A204.1 (cell line): ENCODE data around the gene HYCC1.
A peak's percentile ranks its signal among the peaks of the same experiment; 100 is the strongest.
"Not testable (repeated sequence)": the region's sequence is repeated elsewhere in the genome, so short reads cannot be mapped to it uniquely, and the experiment has no call there.

Experiments used
- FAIRE-seq: peaks from 2 replicates; lab custom pipeline; 2012; peaks lifted over from hg19 to GRCh38; lab: Jason Lieb, UNC

Gene HYCC1

GRCh38 chr7:23013715-23014649, at the start of gene HYCC1:
Gene HYCC1, minus strand, starts transcription at chr7:23014130. Its CDS starts 23,019 bp downstream, at chr7:22991111.
- peak; percentile 98 for FAIRE-seq

GRCh38 chr7:23062452-23062851, 48.5 kb upstream of the HYCC1 start:
- FAIRE-seq, result no peak

- FAIRE-seq, result no peak
Observed at GRCh38 chr7:23061327-23061726, 47.4 kb upstream of the HYCC1 start.

GRCh38 chr7:23058408-23059096, 44.6 kb upstream of the HYCC1 start:
- FAIRE-seq, result no peak

GRCh38 chr7:23055582-23056178, 41.8 kb upstream of the HYCC1 start:
- peak; percentile 96 for FAIRE-seq

DNA sequence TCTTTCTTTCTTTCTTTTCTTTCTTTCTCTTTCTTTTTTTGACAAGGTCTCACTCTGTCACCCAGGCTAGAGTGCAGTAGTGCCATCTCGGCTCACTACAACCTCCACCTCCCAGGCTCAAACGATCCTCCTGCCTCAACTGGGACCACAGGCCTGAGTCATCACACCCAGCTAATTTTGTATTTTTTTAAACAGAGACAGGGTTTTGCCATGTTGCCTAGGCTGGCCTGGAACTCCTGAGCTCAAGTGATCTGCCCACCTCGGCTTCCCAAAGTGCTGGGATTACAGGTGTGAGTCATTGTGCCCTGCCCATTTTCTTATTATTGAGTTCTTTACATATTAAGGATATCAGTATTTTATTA, 37.2 kb upstream of the HYCC1 start:
- FAIRE-seq, result not testable (repeated sequence)

DNA sequence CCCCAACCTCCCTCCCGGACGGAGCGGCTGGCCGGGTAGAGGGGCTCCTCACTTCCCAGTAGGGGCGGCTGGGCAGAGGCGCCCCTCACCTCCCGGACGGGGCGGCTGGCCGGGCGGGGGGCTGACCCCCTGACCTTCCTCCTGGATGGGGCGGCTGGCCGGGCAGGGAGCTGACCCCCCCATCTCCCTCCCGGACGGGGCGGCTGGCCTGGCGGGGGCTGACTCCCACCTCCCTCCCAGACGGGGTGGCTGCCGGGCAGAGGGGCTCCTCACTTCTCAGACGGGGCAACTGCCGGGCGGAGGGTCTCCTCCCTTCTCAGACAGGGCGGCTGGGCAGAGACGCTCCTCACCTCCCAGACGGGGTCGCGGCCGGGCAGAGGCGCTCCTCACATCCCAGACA, 32.4 kb upstream of the HYCC1 start:
- FAIRE-seq, result not testable (repeated sequence)

GRCh38 chr7:23045086-23045485, 31.2 kb upstream of the HYCC1 start:
- not testable (repeated sequence) for FAIRE-seq

- FAIRE-seq, result no peak
Observed at GRCh38 chr7:23044581-23044980, 30.7 kb upstream of the HYCC1 start.

GRCh38 chr7:23043441-23043840, 29.5 kb upstream of the HYCC1 start:
- FAIRE-seq, result no peak

- not testable (repeated sequence) for FAIRE-seq
Observed at GRCh38 chr7:23039674-23040073, 25.7 kb upstream of the HYCC1 start.

- not testable (repeated sequence) for FAIRE-seq
Observed at GRCh38 chr7:23035542-23036371, 21.8 kb upstream of the HYCC1 start.

- no peak for FAIRE-seq
Observed at GRCh38 chr7:23027261-23027660, 13.3 kb upstream of the HYCC1 start.

DNA sequence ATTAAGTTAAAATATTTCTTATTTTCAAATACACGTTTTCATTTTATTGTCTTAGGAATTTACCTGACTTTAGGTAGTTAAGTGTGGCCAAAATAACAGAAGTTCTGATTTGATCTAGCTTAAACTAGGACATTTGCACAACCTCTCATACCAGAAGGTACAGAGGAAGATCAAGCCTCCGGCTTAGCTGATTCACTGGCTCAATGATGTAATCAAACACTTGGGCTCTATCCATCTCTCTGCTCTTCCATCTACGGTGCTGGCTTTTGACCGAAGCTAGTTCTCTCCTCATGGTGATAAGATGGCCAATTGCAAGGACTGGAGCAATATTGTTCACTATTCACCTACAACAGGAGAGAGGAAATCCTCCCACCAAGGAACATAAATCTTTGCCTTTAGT, 12.2 kb upstream of the HYCC1 start:
- FAIRE-seq, result no peak

DNA sequence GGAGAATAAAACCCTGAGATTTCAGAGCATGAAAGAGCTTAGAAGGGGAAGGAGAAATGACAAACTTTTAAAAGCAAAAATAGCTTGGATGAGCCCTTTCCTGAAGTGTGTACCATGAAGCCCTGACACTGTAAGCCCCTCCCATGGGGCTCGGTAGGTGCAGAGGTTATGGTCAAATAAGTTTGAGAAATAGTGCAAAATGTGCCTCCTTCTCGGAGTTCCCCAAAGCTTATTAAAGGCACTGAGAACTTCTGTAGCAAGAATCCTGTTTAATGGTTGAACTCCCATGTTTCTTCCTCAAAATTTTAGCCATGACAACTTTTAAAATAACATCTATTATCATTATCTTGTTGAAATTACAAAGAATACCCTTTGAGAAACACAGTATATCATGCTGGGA, 10.5 kb upstream of the HYCC1 start:
- no peak for FAIRE-seq

GRCh38 chr7:23022851-23023250, 8.9 kb upstream of the HYCC1 start:
- no peak for FAIRE-seq

DNA sequence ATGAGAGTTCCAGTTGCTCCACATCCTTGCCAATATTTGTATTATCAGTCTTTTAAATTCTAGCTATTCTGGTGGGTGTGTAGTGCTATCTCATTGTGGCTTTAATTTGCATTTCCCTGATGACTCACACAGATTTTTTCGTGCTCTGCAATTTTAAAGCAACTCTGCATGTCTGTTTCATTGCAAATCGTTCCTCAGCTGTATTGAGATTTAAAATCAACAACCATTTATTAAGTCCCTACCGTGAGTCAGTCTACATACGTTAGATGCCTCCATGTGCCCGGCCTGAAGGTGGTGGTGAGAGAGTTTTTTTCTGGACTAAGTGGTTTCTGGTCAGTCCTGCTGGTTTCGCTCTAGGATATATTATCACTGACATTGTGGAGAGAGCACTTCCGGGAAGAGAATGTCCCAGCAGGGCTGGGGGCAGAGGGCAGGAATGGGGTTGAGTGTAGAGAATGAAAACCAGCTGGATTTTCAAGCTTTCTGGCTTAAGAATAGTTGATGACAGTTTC, 8.4 kb upstream of the HYCC1 start:
- FAIRE-seq, result no peak

DNA sequence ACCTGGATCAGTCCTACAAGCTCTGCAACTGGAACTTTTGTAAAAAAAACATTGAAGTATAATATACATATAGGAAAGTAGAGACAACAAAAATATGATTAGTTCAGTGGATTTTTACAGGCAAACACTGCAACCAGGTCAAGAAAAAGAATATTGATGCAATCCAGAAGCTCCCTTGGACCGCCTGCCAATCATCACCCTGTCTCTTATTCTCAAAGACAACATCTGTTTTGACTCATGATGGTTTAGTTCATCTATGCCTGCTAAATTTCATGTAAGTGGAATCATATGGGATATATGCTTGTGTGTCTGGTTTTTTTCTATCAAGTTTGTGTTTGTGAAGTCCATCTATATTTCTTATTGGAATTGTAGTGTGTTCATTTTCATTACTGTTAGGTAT, 7.7 kb upstream of the HYCC1 start:
- FAIRE-seq, result no peak

DNA sequence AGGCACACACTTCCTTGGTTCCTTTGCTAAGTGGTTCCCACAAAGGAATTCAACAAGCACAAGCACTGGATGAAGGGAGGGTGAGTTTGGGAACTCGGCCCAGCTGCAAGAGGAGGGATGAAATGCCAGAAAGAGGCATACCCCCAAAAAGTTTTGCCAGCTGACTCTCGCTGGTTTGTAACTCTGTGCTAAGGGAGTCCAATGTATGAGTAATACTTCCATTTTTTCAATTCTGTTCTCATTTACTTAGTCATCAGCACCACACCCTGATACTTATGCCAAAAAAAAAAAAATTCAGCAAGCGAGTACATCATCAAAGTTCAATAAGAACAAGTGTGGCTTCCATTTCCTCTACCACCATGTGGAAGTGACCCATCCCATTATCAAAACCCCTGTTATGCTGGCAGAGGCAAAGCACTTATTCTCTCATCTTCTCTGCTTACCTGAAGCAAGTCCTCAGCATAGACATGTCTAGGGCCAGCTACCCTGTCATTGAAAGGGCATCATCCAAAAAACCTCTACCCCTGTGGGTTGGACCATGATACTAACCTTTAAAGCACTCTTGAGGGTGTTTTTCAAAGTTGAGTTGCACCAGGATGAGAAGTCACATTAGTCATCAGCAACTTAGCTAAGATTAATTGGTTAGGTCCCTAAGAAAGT, 6.9 kb upstream of the HYCC1 start:
- FAIRE-seq, result no peak

GRCh38 chr7:23018750-23019149, 4.8 kb upstream of the HYCC1 start:
- FAIRE-seq, result no peak

DNA sequence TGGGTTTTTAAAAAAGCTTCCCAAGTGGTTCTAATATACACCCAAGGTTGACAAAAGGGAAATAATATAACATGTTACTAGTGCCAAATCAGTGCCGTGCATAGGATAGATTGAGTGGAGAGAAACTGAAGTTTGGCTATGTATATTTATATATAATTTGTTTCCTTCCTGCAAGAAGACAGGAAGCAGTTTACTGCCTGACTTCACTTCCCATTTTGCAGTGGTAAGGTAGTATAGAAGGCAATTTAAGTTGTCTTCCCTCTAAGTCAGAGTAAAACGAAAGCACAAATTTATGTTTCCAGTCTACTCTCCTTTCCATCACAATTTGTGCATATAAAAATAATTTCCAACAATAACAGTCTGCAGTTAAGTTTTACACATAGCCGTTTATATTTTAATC, 3.4 kb upstream of the HYCC1 start:
- FAIRE-seq, result no peak
